Tibial artery (tissue), 4 donors: Measurements from ENCODE around the gene CDH22.

Source experiments
- DNase-seq, 2 donors: peaks; one replicate each; pipeline ENCODE4 v3.0.0-alpha.2; 2019
- H3K27ac ChIP-seq, 2 donors: fragments of 200-600 bp; sonication (generic) in 1 of 2; 1 replicate in 1 of 2; 2 replicates in 1 of 2; pipeline ENCODE4 v1.5.1; 2018 to 2019; ENCODE audit warnings: mild to moderate bottlenecking in 1 of 2
- H3K27me3 ChIP-seq, 2 donors: fragments of 200-600 bp; sonication (generic) in 1 of 2; one replicate each; pipeline versions ENCODE4 v1.5.1 to v1.6.0; 2016 to 2019
- H3K36me3 ChIP-seq, 3 donors: fragments of 200-600 bp; sonication (generic) in 2 of 3; one replicate each; pipeline ENCODE4 v1.5.1; 2016 to 2019; ENCODE audit warnings: mild to moderate bottlenecking in 2 of 3
- H3K4me1 ChIP-seq, 4 donors: fragments of 200-600 bp; sonication (generic) in 2 of 4; 1 replicate in 3 of 4; 2 replicates in 1 of 4; pipeline ENCODE4 v1.5.1; 2016 to 2019
- H3K4me3 ChIP-seq, 2 donors: fragments of 200-600 bp; sonication (generic) in 1 of 2; 1 replicate in 1 of 2; 2 replicates in 1 of 2; pipeline ENCODE4 v1.5.1; 2018 to 2019; ENCODE audit warnings: mild to moderate bottlenecking in 2 of 2
- H3K9me3 ChIP-seq, 3 donors: fragments of 200-600 bp; sonication (generic) in 1 of 3; one replicate each; pipeline ENCODE4 v1.5.1; 2016 to 2019
- CTCF ChIP-seq, 2 experiments: fragments of 200-600 bp in 1 of 2; fragments of 450-650 bp in 1 of 2; IDR thresholded peaks; one replicate each; pipeline ENCODE4 v1.5.1; 2017 to 2019; ENCODE audit warnings: antibody characterized with exemption in 2 of 2, mild to moderate bottlenecking in 1 of 2, moderate library complexity in 1 of 2
- intact Hi-C: fragments of 100-400 bp; cut with DNase I; formaldehyde crosslinking; loops from one replicate; pipeline ENCODE4 v1.15.0; 2023; ENCODE audit warnings: low total_unique reads

Gene CDH22

GRCh38 chr20:46174469-46175126 is 133.7 kb downstream of the CDH22 start:
- no peaks in the 10 kb centered on the region for H3K9me3 ChIP-seq
- intact Hi-C loops = loop anchor here (5.0 to 10.0 kb wide), 2 partner anchors 60 to 152 kb away; partner anchors contain the start of gene CD40
- peaks cover 4 to 85% of the 10 kb centered on the region in 2 donors for H3K27me3 ChIP-seq
- H3K27ac ChIP-seq = no peak overlapping the region
- peaks cover 0 to 7% (median 2%) of the 10 kb centered on the region in 4 donors for H3K4me1 ChIP-seq
- DNase-seq = peak in 1 of 2 donors; percentile 45
- H3K4me3 ChIP-seq = no peak overlapping the region
- peak; percentile 43 to 50 for TF ChIP-seq CTCF (IDR thresholded peaks at IDR 0.05)
- no peaks in the 10 kb centered on the region for H3K36me3 ChIP-seq

GRCh38 chr20:46173652-46174468 is 134.4 kb downstream of the CDH22 start:
- H3K4me1 ChIP-seq = peaks cover 0 to 7% (median 2%) of the 10 kb centered on the region in 4 donors
- no peak for TF ChIP-seq CTCF (IDR thresholded peaks at IDR 0.05)
- no peak overlapping the region for H3K4me3 ChIP-seq
- H3K27ac ChIP-seq = no peak overlapping the region
- H3K9me3 ChIP-seq = no peaks in the 10 kb centered on the region
- intact Hi-C loops = loop anchor here (5.0 to 10.0 kb wide), 2 partner anchors 59 to 152 kb away; partner anchors contain the start of gene CD40
- H3K36me3 ChIP-seq = no peaks in the 10 kb centered on the region
- DNase-seq = no peak
- peaks cover 4 to 83% of the 10 kb centered on the region in 2 donors for H3K27me3 ChIP-seq

DNA sequence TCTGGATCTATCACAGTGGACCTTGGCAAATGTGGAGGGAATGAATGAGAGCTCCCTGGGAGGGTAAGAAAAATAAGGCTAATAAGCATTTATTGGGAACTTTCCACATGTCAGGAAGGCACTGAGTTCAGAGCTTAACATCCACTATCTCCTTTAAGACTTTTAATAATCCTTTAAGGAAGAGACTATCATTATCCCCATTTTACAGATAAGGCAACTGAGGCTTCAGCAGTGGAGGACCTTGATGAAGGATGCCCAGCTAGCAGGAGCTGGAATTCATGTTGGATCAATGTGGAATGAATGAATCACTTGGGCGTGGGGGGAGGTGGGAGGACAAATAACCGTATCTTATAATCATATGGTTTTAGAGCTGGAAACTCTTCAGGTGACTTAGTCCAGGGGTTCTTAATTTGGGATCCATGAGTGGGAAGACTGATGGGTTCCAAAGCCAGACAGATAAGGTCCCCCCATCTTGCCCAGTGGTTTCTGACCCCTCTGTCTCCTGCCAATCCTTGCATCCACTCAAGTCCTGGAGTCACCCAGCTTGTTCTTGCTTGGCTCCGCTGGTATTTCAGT is 135.2 kb downstream of the CDH22 start:
- no peak for DNase-seq
- H3K4me3 ChIP-seq = no peak overlapping the region
- H3K27me3 ChIP-seq = peaks cover 4 to 83% of the 10 kb centered on the region in 2 donors
- no peaks in the 10 kb centered on the region for H3K36me3 ChIP-seq
- intact Hi-C loops = loop anchor here (5.0 to 10.0 kb wide), 2 partner anchors 58 to 151 kb away; partner anchors contain the start of gene CD40
- no peaks in the 10 kb centered on the region for H3K9me3 ChIP-seq
- H3K27ac ChIP-seq = no peak overlapping the region
- peaks cover 0 to 7% (median 2%) of the 10 kb centered on the region in 4 donors for H3K4me1 ChIP-seq
- no peak for TF ChIP-seq CTCF (IDR thresholded peaks at IDR 0.05)

DNA sequence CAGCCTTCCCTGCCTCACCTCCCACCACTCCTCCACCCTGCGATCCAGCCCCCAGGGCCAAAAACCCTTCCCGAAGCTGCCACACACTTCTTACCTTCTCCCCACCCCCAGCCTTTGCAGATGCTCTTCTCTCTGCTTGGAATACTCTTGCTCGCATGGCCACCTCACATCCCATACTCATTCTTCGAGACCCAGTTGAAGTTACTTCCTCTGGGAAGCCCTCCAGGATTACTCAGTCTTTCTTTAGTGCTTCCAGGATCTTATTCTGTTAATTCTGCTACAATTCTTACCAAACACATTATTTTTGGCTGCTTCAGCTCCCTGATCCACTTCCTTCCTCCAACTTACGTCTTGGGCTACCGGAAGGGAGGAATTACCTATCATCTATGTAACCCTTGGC is 135.8 kb downstream of the CDH22 start:
- H3K9me3 ChIP-seq = no peaks in the 10 kb centered on the region
- intact Hi-C loops = loop anchor here (5.0 to 10.0 kb wide), 2 partner anchors 58 to 150 kb away; partner anchors contain the start of gene CD40
- peaks cover 4 to 83% of the 10 kb centered on the region in 2 donors for H3K27me3 ChIP-seq
- DNase-seq = no peak
- TF ChIP-seq CTCF (IDR thresholded peaks at IDR 0.05) = no peak
- H3K27ac ChIP-seq = no peak overlapping the region
- peaks cover 0 to 7% (median 2%) of the 10 kb centered on the region in 4 donors for H3K4me1 ChIP-seq
- H3K4me3 ChIP-seq = no peak overlapping the region
- no peaks in the 10 kb centered on the region for H3K36me3 ChIP-seq

- H3K27ac ChIP-seq = no peak overlapping the region
- no peak for TF ChIP-seq CTCF (IDR thresholded peaks at IDR 0.05)
- no peak for DNase-seq
- no peaks in the 10 kb centered on the region for H3K36me3 ChIP-seq
- intact Hi-C loops = loop anchor here (5.0 to 10.0 kb wide), 2 partner anchors 57 to 150 kb away; partner anchors contain the start of gene CD40
- peaks cover 4 to 83% of the 10 kb centered on the region in 2 donors for H3K27me3 ChIP-seq
- peaks cover 0 to 7% (median 2%) of the 10 kb centered on the region in 4 donors for H3K4me1 ChIP-seq
- H3K4me3 ChIP-seq = no peak overlapping the region
- H3K9me3 ChIP-seq = no peaks in the 10 kb centered on the region
Measured at GRCh38 chr20:46171909-46172308, 136.4 kb downstream of the CDH22 start.
